BLaER1 (cell line): ENCODE data around the gene GTF2A1L.

ENCODE experiments used
- H3K27ac ChIP-seq: shearing (Covaris generic); formaldehyde crosslinking; 2 replicates; pipeline ENCODE4 v1.8.1; 2022
- H3K27me3 ChIP-seq: shearing (Covaris generic); formaldehyde crosslinking; 2 replicates; pipeline ENCODE4 v1.8.1; 2022
- H3K36me3 ChIP-seq: shearing (Covaris generic); formaldehyde crosslinking; 2 replicates; pipeline ENCODE4 v1.8.1; 2022
- H3K4me1 ChIP-seq: shearing (Covaris generic); formaldehyde crosslinking; 2 replicates; pipeline ENCODE4 v1.8.1; 2022
- H3K4me2 ChIP-seq: shearing (Covaris generic); formaldehyde crosslinking; 2 replicates; pipeline ENCODE4 v1.8.1; 2022
- H3K4me3 ChIP-seq: shearing (Covaris generic); formaldehyde crosslinking; 2 replicates; pipeline ENCODE4 v1.8.1; 2022
- H3K9ac ChIP-seq: shearing (Covaris generic); formaldehyde crosslinking; 2 replicates; pipeline ENCODE4 v1.8.1; 2022
- H3K9me3 ChIP-seq: shearing (Covaris generic); formaldehyde crosslinking; 2 replicates; pipeline ENCODE4 v1.8.1; 2022
- H4K20me1 ChIP-seq: shearing (Covaris generic); formaldehyde crosslinking; 2 replicates; pipeline ENCODE4 v1.8.1; 2022
- Cebpa-rat ChIP-seq: shearing (Covaris generic); IDR thresholded peaks from 2 replicates; pipeline ENCODE4 v1.8.1; 2022

GTF2A1L gene

DNA sequence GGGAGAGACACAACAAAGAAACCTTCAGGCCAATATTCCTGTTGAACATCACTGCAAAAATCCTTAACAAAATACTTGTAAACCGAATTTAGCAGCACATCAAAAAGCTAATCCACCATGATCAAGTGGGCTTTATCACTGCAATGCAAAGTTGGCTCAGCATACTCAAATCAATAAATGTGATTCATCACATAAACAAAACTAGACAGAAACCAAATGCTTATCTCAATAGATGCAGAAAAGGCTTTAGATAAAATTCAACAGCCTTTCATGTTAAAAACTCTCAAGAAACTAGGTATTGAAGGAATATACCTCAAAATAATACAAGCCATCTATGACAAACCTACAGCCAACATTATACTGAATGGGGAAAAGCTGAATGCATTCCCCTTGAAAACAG is 20.6 kb downstream of the GTF2A1L start:
- Histone ChIP-seq H3K4me2 (no peak overlapping the region), H3K27ac (no peak overlapping the region), H3K9me3 (no peaks in the 10 kb centered on the region)

DNA sequence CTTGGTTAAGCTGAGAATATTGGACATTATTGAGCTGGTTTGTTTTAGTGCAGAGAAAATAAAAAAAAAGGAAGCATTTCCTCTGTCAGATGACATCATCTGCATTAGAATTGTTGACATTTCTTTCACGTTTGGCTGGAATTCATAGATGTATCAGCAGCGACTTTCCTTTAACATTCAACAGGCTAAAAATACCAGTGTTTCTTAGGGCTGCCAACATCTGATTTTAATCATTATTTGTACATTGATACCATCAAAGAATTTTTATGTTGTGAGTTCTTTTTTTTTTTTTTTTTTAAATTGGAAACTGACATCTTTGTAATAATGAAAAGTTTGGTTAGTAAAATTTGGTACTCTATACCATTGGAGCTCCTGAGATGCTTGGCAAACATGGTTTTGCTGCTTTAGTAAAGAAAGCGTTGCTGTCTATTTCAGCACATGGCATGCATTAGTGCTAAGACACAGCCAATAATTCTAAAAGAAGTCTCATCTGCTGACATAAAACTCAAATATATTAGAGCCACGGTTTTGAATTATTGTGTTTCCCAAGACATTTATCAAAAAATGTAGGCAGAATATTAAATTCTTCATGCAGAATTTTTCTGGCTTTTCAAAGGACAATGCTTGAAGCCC is 33.6 kb downstream of the GTF2A1L start:
- Histone ChIP-seq H3K4me2 (no peak overlapping the region), H3K9me3 (no peaks in the 10 kb centered on the region), H3K36me3 (no peaks in the 10 kb centered on the region), H3K4me1 (no peaks in the 10 kb centered on the region), H3K27me3 (no peaks in the 10 kb centered on the region), H3K4me3 (no peak overlapping the region), H4K20me1 (no peaks in the 10 kb centered on the region), H3K27ac (no peak overlapping the region), H3K9ac (no peak overlapping the region)
- no peak for TF ChIP-seq Cebpa-rat

More for the DNA sequence above, 20.6 kb downstream of the GTF2A1L start:
- no peaks in the 10 kb centered on the region for H3K36me3 ChIP-seq
- H3K9ac ChIP-seq: no peak overlapping the region
- H3K4me3 ChIP-seq: no peak overlapping the region
- H4K20me1 ChIP-seq: no peaks in the 10 kb centered on the region
- no peaks in the 10 kb centered on the region for H3K4me1 ChIP-seq
- TF ChIP-seq Cebpa-rat: no peak
- H3K27me3 ChIP-seq: no peaks in the 10 kb centered on the region

DNA sequence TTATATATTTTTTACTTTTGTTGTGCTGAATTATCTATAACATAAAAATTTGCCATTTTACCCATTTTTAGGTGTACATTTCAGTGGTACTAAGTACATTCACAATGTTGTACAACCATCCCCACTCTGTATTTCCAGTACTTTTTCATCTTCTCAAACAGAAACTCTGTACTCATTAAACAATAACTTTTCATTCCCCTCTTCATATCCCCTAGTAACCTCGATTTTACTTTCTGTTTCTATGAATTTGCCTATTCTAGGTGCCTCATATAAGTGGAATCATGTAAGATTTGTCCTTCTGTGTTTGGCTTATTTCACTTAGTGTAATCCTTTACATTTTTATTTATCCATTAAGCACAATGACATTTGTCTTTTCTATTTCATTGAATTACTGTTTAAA is 51.3 kb downstream of the GTF2A1L start:
- TF ChIP-seq Cebpa-rat: no peak
- Histone ChIP-seq H3K4me3 (no peak overlapping the region), H3K27ac (no peak overlapping the region), H3K4me2 (no peak overlapping the region), H3K27me3 (no peaks in the 10 kb centered on the region), H3K9ac (no peak overlapping the region), H3K4me1 (no peaks in the 10 kb centered on the region), H4K20me1 (no peaks in the 10 kb centered on the region), H3K9me3 (peaks cover 5% of the 10 kb centered on the region; the same call in 1 of the 2 replicates), H3K36me3 (no peaks in the 10 kb centered on the region)

DNA sequence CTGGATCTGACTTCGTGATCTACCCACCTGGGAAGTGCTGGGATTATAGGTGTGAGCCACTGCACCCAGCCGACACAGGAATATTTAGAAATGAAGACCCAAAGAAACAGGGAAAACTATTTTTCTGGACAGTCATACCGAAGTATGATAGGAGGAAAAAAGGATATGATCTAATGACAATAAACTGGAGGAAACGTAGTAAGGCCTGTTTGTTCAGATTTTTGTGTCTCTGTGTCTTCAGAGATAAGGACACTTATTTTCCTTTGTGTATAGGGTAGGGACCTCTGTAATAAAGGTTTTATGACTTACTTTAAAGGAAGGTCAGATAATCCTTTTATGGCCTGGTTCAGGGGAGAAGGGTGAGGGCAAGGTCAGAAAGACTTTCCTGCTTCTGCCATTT is 55.9 kb downstream of the GTF2A1L start:
- TF ChIP-seq Cebpa-rat: no peak

DNA sequence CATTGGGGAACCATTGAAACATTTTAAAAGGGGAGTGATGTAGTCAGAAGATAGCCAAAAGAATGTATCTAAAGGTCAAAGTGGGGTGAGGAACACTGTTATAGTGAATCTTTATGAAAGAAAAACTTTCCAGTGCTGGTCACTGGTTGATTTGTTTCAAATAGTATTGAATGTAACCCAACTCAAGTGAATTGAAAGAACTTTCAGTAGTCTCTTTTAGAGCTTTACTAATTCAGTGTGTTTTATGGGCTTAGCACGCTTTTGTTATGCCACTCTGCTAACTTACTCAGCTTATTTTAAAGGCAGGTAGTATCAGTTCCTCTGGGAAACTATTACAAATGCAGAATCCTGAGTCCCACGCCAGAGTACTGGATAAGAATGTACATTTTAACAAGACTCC is 57.3 kb downstream of the GTF2A1L start:
- H3K4me2 ChIP-seq: no peak overlapping the region
- H3K4me3 ChIP-seq: no peak overlapping the region
- TF ChIP-seq Cebpa-rat: no peak
- no peaks in the 10 kb centered on the region for H3K27me3 ChIP-seq
- peaks cover 5% of the 10 kb centered on the region; the same call in 1 of the 2 replicates for H3K9me3 ChIP-seq
- H3K27ac ChIP-seq: no peak overlapping the region
- H4K20me1 ChIP-seq: no peaks in the 10 kb centered on the region
- H3K4me1 ChIP-seq: no peaks in the 10 kb centered on the region
- no peak overlapping the region for H3K9ac ChIP-seq
- no peaks in the 10 kb centered on the region for H3K36me3 ChIP-seq

More for the DNA sequence above, 55.9 kb downstream of the GTF2A1L start:
- Histone ChIP-seq H4K20me1 (no peaks in the 10 kb centered on the region), H3K27me3 (no peaks in the 10 kb centered on the region), H3K4me2 (no peak overlapping the region), H3K9ac (no peak overlapping the region), H3K4me3 (no peak overlapping the region), H3K36me3 (no peaks in the 10 kb centered on the region), H3K27ac (no peak overlapping the region), H3K4me1 (no peaks in the 10 kb centered on the region), H3K9me3 (peaks cover 5% of the 10 kb centered on the region; the same call in 1 of the 2 replicates)

DNA sequence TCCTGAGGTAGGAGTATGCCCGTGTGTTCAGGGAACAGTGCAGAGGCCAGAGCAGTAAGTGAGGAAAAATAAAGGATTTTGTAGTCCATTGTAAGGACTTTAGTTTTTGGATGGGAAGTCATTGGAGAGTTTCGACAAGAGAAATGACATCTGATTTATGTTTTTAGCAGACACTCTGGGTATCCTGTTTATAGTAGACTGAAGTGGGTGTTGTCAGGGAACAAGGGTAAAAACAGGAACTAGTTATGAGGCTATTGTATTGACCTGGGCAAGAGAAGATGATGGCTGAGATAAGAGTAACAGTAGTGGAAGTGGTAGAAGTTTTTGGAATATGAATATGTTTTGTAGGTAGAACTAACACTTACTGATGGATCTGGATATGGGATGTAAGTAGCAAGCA is 59.8 kb downstream of the GTF2A1L start:
- Histone ChIP-seq H3K4me2 (no peak overlapping the region), H3K27ac (no peak overlapping the region), H3K36me3 (no peaks in the 10 kb centered on the region), H3K9me3 (peaks cover 5% of the 10 kb centered on the region; the same call in 1 of the 2 replicates), H3K4me1 (no peaks in the 10 kb centered on the region), H3K4me3 (no peak overlapping the region), H3K27me3 (no peaks in the 10 kb centered on the region), H3K9ac (no peak overlapping the region), H4K20me1 (no peaks in the 10 kb centered on the region)
- TF ChIP-seq Cebpa-rat: no peak

DNA sequence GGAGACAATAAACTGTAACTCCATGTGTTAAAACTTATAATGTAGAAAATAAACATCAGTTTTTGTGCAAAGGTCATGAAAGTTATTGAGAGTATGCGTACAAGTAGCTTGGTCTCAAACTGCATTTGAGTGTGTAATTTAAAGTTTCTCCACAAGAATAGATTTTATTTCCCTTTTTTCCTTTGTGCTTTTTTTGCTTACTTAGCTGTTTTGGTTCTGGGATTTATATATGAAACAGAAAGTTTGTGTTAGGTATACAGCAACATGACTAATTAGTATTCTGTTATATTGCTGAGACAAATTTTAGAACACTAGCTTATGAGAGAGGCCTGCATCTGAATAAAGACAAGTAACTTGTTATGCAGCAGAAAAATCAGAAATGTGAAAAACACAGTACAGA is 67.5 kb downstream of the GTF2A1L start:
- Histone ChIP-seq H3K9ac (no peak overlapping the region), H3K4me2 (no peak overlapping the region), H3K9me3 (no peaks in the 10 kb centered on the region), H3K36me3 (no peaks in the 10 kb centered on the region), H4K20me1 (no peaks in the 10 kb centered on the region), H3K27ac (no peak overlapping the region), H3K27me3 (no peaks in the 10 kb centered on the region), H3K4me1 (no peaks in the 10 kb centered on the region), H3K4me3 (no peak overlapping the region)
- no peak for TF ChIP-seq Cebpa-rat

DNA sequence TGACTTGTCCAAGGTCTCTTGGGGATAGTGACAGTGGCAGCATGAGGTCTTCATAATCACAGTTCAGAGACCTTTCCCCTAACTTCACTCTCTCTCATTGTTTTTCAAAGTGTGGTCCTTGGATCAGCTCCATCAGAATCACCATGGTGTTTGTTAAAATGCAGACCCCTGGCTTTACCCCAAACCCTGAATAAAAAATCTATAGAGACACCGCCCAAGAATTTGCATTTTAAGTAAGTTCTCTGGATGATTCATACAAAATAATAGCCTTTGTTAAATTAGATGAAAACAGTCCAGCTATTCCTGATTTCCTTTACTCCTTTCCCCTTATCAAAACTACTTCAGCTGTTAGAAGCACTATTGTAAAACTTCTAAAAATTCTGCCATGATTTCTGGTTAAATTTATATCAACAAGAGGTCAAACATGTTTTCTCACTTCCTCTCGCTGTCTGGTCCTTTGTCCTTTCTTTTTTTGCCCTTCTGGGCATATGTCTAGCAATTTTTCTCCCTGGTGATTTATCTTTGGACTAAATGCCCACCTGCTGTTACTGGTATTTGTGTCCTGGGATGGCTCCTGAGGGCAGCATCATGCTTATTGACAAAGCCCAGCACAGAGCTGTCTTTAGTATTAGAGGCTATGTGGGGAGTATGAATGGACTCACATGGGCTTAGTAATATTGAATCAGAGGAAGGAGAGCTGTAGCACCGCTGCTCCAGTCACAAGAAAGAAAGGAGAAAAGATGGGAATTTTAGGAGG is 74.5 kb downstream of the GTF2A1L start:
- no peak overlapping the region for H3K9ac ChIP-seq
- H3K27ac ChIP-seq: no peak overlapping the region
- no peaks in the 10 kb centered on the region for H3K4me1 ChIP-seq
- H3K4me3 ChIP-seq: no peak overlapping the region
- H3K36me3 ChIP-seq: no peaks in the 10 kb centered on the region
- TF ChIP-seq Cebpa-rat: no peak
- no peaks in the 10 kb centered on the region for H4K20me1 ChIP-seq
- H3K9me3 ChIP-seq: no peaks in the 10 kb centered on the region
- H3K4me2 ChIP-seq: no peak overlapping the region
- H3K27me3 ChIP-seq: no peaks in the 10 kb centered on the region

DNA sequence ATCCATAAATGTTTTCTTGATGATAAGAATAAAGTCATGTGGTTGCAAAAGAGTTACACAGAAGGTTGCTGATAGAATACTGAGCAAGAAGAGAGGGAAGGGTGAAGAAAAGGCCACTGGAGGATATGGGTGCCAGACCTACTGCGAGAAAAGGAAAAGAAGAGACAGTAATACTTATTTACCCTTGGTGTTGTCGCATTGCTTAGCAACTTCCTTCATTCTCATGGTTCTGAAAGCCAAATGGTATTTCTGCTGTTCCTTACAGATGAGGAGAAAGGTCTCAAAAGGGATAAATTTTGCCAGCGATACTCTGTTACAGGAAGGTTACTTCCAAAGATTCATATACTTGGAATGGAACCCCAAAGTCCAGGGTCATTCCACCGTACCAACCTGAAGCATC is 75.4 kb downstream of the GTF2A1L start:
- H3K4me2 ChIP-seq: no peak overlapping the region
- H3K9ac ChIP-seq: no peak overlapping the region
- H3K36me3 ChIP-seq: no peaks in the 10 kb centered on the region
- TF ChIP-seq Cebpa-rat: no peak
- H3K27me3 ChIP-seq: no peaks in the 10 kb centered on the region
- H3K9me3 ChIP-seq: no peaks in the 10 kb centered on the region
- no peaks in the 10 kb centered on the region for H3K4me1 ChIP-seq
- no peak overlapping the region for H3K4me3 ChIP-seq
- H4K20me1 ChIP-seq: no peaks in the 10 kb centered on the region
- no peak overlapping the region for H3K27ac ChIP-seq

DNA sequence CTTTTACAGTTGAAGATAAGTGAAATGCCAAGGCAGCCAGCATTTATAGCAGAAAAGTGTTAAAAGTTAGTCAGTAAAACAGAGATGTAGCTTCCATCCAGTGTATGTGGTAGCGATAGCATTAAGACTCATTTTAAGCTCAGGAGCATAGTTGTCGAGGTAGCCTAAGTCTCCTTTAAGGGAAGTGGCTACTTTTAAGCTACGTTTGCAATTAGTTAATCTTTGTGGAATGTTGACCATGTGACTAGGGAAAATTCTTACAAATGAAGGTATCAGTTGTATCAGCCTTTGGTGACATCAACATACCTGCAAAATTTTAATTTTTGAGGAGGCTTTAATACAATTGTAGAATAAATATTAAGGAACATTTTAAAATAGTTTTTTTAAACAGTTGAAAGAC is 76.0 kb downstream of the GTF2A1L start:
- no peaks in the 10 kb centered on the region for H3K27me3 ChIP-seq
- H3K4me3 ChIP-seq: no peak overlapping the region
- no peak overlapping the region for H3K27ac ChIP-seq
- no peaks in the 10 kb centered on the region for H3K9me3 ChIP-seq
- H3K9ac ChIP-seq: no peak overlapping the region
- TF ChIP-seq Cebpa-rat: no peak
- H4K20me1 ChIP-seq: no peaks in the 10 kb centered on the region
- H3K4me2 ChIP-seq: no peak overlapping the region
- H3K36me3 ChIP-seq: no peaks in the 10 kb centered on the region
- no peaks in the 10 kb centered on the region for H3K4me1 ChIP-seq
